Chondrocyte (in vitro differentiated cells): Measurements from ENCODE around the gene ADSS2. TPM values are rescaled to one million over a fixed set of nuclear protein-coding genes. Genes with fewer than 3 reads are reported as not detected.

ENCODE experiments used
- DNase-seq: peaks from one replicate; pipeline ENCODE4 v3.0.0; 2021; ENCODE audit warnings: mixed read lengths, low spot score
- H3K27ac Mint-ChIP-seq: one replicate; pipeline ENCODE4 v1.8.0; 2021; ENCODE audit warnings: mild to moderate bottlenecking, moderate library complexity, mixed read lengths; ENCODE audit not compliant: unreplicated experiment
- H3K27me3 Mint-ChIP-seq: 2 replicates; pipeline ENCODE4 v1.8.0; 2021; ENCODE audit warnings: low read depth, mixed read lengths
- H3K36me3 Mint-ChIP-seq: 2 replicates; pipeline ENCODE4 v1.8.0; 2021; ENCODE audit warnings: low read depth, mixed read lengths
- H3K4me1 Mint-ChIP-seq: 2 replicates; pipeline ENCODE4 v1.8.0; 2021; ENCODE audit warnings: low read depth, mild to moderate bottlenecking, mixed read lengths
- H3K4me3 Mint-ChIP-seq: one replicate; pipeline ENCODE4 v1.8.0; 2021; ENCODE audit warnings: mild to moderate bottlenecking, moderate library complexity, mixed read lengths; ENCODE audit not compliant: unreplicated experiment
- H3K9me3 Mint-ChIP-seq: 2 replicates; pipeline ENCODE4 v1.8.0; 2021; ENCODE audit warnings: low read depth, mixed read lengths
- CTCF ChIP-seq: fragments of 200-600 bp; sonication (generic); IDR thresholded peaks from 2 replicates; pipeline ENCODE4 v1.5.0; 2021; ENCODE audit warnings: antibody characterized with exemption, mild to moderate bottlenecking, moderate library complexity
- total RNA-seq: library from RNA; stranded (reverse); gene quantifications from 3 replicates; pipeline ENCODE4 v1.2.1, GENCODE V29; 2021

ADSS2 gene
- total RNA-seq, 1 donor from 2014 or later = 43.8 TPM

GRCh38 chr1:244448279-244449036 lies 3.3 kb downstream of the ADSS2 start:
- no peak for DNase-seq
- Mint-ChIP-seq H3K36me3 (peaks cover 1% of the 10 kb centered on the region), H3K27me3 (no peaks in the 10 kb centered on the region), H3K4me1 (peaks cover 68% of the 10 kb centered on the region), H3K9me3 (peaks cover 3% of the 10 kb centered on the region), H3K4me3 (peak overlapping the region; percentile 21), H3K27ac (peak overlapping the region; percentile 92)
- no peak for TF ChIP-seq CTCF

DNA sequence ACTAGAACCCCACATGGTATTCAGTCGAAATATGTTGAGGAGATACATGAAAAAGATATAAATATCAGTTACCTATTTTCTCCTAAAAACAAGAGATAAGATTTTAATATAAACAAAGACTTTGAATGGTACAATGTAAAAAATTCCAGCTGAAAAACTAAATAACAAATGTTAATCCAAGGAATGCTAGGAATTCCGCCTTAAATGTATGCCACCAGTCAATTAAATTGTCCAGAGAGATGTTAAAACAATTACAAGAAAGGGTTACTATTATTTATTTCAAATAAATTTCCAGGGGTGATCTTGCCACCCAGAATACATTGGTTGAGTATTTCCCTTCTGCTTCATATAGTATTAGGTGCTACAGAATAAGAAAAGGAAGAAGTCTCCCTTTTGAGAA lies 4.2 kb downstream of the ADSS2 start:
- H3K36me3 Mint-ChIP-seq = peaks cover 1% of the 10 kb centered on the region
- TF ChIP-seq CTCF = no peak
- H3K9me3 Mint-ChIP-seq = peaks cover 3% of the 10 kb centered on the region
- H3K27ac Mint-ChIP-seq = peak overlapping the region; percentile 45
- no peak overlapping the region for H3K4me3 Mint-ChIP-seq
- H3K4me1 Mint-ChIP-seq = peaks cover 73% of the 10 kb centered on the region
- DNase-seq = no peak
- H3K27me3 Mint-ChIP-seq = no peaks in the 10 kb centered on the region

DNA sequence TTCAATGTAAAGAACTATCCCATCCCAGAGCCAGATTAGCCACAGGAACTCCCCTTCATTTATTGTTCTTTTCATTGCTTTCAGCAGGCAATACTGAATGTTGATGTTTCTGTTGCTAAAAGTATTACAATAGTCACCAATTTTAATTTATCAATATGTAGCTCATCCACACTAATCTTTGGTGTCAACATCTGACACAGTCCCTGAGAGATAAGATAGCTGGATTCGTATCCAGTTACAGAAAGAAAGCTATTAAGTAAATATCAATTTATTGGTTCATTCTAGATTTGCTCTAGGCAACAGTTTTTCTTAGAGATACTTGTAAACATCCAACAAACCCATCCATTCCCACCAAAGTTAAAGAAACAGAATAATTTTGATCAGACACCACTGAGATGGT lies 4.7 kb downstream of the ADSS2 start:
- H3K27me3 Mint-ChIP-seq = no peaks in the 10 kb centered on the region
- no peaks in the 10 kb centered on the region for H3K9me3 Mint-ChIP-seq
- DNase-seq = no peak
- H3K4me1 Mint-ChIP-seq = peaks cover 69% of the 10 kb centered on the region
- H3K27ac Mint-ChIP-seq = peak overlapping the region; percentile 45
- no peak overlapping the region for H3K4me3 Mint-ChIP-seq
- H3K36me3 Mint-ChIP-seq = peaks cover 1% of the 10 kb centered on the region
- no peak for TF ChIP-seq CTCF

DNA sequence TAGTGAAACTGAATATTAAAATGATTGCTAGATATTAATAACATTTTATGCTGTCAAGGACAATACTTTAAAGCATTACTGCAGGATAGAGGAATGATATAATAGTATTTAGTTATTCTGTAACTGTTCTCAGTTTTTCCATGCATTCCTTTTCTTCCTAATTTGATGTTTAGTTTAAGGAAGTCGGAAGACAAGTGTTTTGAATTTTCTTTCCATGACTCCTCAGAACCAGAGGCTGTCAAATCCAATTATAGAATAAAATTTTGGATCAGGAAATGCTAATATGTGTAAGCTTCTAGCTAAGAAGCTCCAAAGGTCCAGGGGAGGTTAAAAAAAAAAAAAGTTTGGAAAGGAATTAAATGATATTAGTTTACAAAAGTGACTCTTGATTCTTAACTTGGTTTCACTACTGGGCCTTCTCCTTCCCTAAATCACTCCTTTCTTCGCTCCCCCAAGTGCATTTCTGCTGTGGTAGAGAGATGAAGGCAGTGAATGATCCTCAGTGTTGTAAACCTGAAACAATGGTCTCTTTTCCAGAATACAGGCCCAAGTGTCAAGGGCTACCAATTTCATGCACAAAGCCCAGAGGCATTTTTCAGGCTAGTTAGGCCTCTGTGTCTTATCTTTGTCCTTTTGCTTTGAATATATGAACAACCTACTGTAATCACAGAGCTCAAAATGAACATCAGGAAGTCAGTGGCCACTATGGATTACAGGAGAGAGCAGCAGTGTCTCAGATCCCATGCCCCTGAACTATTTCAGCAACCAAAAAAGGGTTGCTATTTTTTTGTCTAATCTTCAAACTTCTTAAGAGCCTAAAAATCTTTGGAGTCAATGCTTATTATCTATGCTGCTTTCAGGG lies 6.2 kb downstream of the ADSS2 start:
- H3K4me1 Mint-ChIP-seq = peaks cover 66% of the 10 kb centered on the region
- DNase-seq = no peak
- H3K9me3 Mint-ChIP-seq = no peaks in the 10 kb centered on the region
- H3K36me3 Mint-ChIP-seq = peaks cover 1% of the 10 kb centered on the region
- TF ChIP-seq CTCF = no peak
- peak overlapping the region; percentile 98 for H3K27ac Mint-ChIP-seq
- peak overlapping the region; percentile 31 for H3K4me3 Mint-ChIP-seq
- H3K27me3 Mint-ChIP-seq = no peaks in the 10 kb centered on the region

DNA sequence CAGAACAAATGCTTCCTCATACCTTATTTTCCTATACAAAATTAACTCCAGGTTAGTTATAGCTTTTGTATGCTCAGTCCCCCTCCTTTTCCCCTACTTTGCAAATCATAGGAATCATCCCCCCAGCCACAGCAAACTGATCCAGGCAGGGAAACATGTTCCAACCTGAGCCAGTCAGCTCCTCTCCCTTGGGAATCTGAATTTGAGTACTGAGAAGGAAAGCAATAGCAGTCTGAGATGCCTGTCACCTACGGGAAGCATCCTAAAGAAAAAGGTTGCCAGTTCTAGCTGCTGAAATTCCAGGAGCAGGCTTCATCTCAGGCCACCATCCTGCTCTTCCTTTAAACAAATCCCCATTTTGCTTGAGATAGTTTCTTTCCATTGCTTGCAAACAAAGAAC lies 6.9 kb downstream of the ADSS2 start:
- DNase-seq = no peak
- H3K4me1 Mint-ChIP-seq = peaks cover 59% of the 10 kb centered on the region
- no peaks in the 10 kb centered on the region for H3K9me3 Mint-ChIP-seq
- H3K27ac Mint-ChIP-seq = peak overlapping the region; percentile 98
- peak overlapping the region; percentile 23 for H3K4me3 Mint-ChIP-seq
- no peaks in the 10 kb centered on the region for H3K27me3 Mint-ChIP-seq
- no peak for TF ChIP-seq CTCF
- H3K36me3 Mint-ChIP-seq = peaks cover 1% of the 10 kb centered on the region
